Duodenal mucosa (tissue), 2 donors: ENCODE measurements around the gene LHFPL6.

ENCODE experiments used
- H3K27ac ChIP-seq: one replicate; pipeline ENCODE4 v1.7.0; 2013; ENCODE audit warnings: low read depth, low read length
- H3K27me3 ChIP-seq, 2 donors: one replicate each; pipeline ENCODE4 v1.7.0; 2013; ENCODE audit warnings: low read length in 2 of 2, control low read depth in 1 of 2; ENCODE audit not compliant: insufficient read depth in 2 of 2, control insufficient read depth in 1 of 2
- H3K36me3 ChIP-seq, 2 donors: one replicate each; pipeline ENCODE4 v1.7.0; 2013; ENCODE audit warnings: low read length in 2 of 2, control low read depth in 1 of 2; ENCODE audit not compliant: insufficient read depth in 2 of 2, control insufficient read depth in 1 of 2
- H3K4me1 ChIP-seq, 2 donors: one replicate each; pipeline ENCODE4 v1.7.0; 2013; ENCODE audit warnings: low read length in 2 of 2, control low read depth in 1 of 2; ENCODE audit not compliant: insufficient read depth in 2 of 2, control insufficient read depth in 1 of 2
- H3K4me3 ChIP-seq, 2 donors: one replicate each; pipeline ENCODE4 v1.7.0; 2013; ENCODE audit warnings: low read length in 2 of 2, low read depth in 1 of 2
- H3K9ac ChIP-seq, 2 donors: one replicate each; pipeline ENCODE4 v1.7.0; 2013; ENCODE audit warnings: low read length in 2 of 2, low read depth in 1 of 2
- H3K9me3 ChIP-seq, 2 donors: one replicate each; pipeline ENCODE4 v1.7.0; 2013; ENCODE audit warnings: low read length in 2 of 2, control low read depth in 1 of 2; ENCODE audit not compliant: control insufficient read depth in 1 of 2

Gene LHFPL6

DNA sequence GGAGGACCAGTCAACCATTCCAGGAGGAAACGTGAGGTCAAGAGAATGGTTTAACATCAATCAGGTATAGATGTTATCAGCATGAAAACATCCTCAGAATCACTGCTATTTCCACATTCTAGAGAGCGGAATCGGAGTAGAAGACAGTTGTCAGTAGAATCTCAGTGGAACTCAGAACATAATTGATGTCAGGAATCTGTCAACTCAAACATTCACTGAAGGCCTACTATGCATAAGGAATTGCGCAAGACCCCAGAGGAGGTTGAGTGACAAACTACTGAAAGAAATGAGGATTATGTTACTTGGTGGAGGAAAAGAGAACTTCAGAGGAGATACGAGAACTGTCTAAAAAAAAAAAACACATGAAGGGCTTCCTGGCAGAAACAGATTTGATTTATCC, 97.8 kb downstream of the LHFPL6 start:
- H3K9me3 ChIP-seq, result no peaks in the 10 kb centered on the region
- no peak overlapping the region for H3K4me3 ChIP-seq
- no peaks in the 10 kb centered on the region for H3K36me3 ChIP-seq
- no peak overlapping the region for H3K27ac ChIP-seq
- no peaks in the 10 kb centered on the region for H3K4me1 ChIP-seq
- no peaks in the 10 kb centered on the region for H3K27me3 ChIP-seq
- H3K9ac ChIP-seq, result no peak overlapping the region

GRCh38 chr13:39503048-39503447, 99.9 kb downstream of the LHFPL6 start:
- Histone ChIP-seq H3K4me3 (no peak overlapping the region), H3K27ac (no peak overlapping the region), H3K9ac (no peak overlapping the region), H3K9me3 (no peaks in the 10 kb centered on the region), H3K4me1 (no peaks in the 10 kb centered on the region), H3K36me3 (no peaks in the 10 kb centered on the region), H3K27me3 (no peaks in the 10 kb centered on the region)

- no peaks in the 10 kb centered on the region for H3K4me1 ChIP-seq
- H3K27ac ChIP-seq, result no peak overlapping the region
These were observed 101.2 kb downstream of the LHFPL6 start for GRCh38 chr13:39501702-39502324.

GRCh38 chr13:39499604-39500003, 103.4 kb downstream of the LHFPL6 start:
- H3K4me1 ChIP-seq, result no peaks in the 10 kb centered on the region

More at GRCh38 chr13:39501702-39502324, 101.2 kb downstream of the LHFPL6 start:
- Histone ChIP-seq H3K9ac (no peak overlapping the region), H3K36me3 (no peaks in the 10 kb centered on the region), H3K27me3 (no peaks in the 10 kb centered on the region), H3K9me3 (no peaks in the 10 kb centered on the region), H3K4me3 (no peak overlapping the region)

GRCh38 chr13:39498471-39499114, 104.4 kb downstream of the LHFPL6 start:
- H3K4me3 ChIP-seq, result no peak overlapping the region
- no peaks in the 10 kb centered on the region for H3K36me3 ChIP-seq
- no peaks in the 10 kb centered on the region for H3K4me1 ChIP-seq
- H3K9ac ChIP-seq, result no peak overlapping the region
- H3K27ac ChIP-seq, result no peak overlapping the region
- H3K27me3 ChIP-seq, result no peaks in the 10 kb centered on the region
- no peaks in the 10 kb centered on the region for H3K9me3 ChIP-seq

More at GRCh38 chr13:39499604-39500003, 103.4 kb downstream of the LHFPL6 start:
- Histone ChIP-seq H3K36me3 (no peaks in the 10 kb centered on the region), H3K27ac (no peak overlapping the region), H3K9ac (no peak overlapping the region), H3K4me3 (no peak overlapping the region), H3K9me3 (no peaks in the 10 kb centered on the region), H3K27me3 (no peaks in the 10 kb centered on the region)

DNA sequence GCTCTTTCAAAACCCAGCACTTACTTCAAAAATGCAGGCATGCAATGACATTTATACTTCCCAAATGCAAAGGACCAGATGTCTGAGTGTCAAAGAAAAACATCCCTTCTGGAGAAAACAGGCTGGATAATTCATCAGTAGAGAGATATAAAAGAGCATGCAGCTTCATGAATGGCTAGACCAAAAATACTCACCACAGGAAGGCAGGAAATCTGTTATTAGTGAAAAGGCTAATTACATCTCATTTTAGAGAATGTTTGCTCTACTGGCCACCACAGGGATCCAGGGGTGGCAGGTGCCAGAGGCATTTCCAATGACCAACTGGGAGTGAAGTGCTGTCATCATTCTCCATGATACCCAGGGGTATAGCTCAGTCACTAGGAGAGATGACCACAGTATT, 106.5 kb downstream of the LHFPL6 start:
- no peaks in the 10 kb centered on the region for H3K9me3 ChIP-seq
- no peaks in the 10 kb centered on the region for H3K4me1 ChIP-seq
- H3K27me3 ChIP-seq, result no peaks in the 10 kb centered on the region
- H3K27ac ChIP-seq, result no peak overlapping the region
- H3K36me3 ChIP-seq, result no peaks in the 10 kb centered on the region
- H3K9ac ChIP-seq, result no peak overlapping the region
- no peak overlapping the region for H3K4me3 ChIP-seq

DNA sequence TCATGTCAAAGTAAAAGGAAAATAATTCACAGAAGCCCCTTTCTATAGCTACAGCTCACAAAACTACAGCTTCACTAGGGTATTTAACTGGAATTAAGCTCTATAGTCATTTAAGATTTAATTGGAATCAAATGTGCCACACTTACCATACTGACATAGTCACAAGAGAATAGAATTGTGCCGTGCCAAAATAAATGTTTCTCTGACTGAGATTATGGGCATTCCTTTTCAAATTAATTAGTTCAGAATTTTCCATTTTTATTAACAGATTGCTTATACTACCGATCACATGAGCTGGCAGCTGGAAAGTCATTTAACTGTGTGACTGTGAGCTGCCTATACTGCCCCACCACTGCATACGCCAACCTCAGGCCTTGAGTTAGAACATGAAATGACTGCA, 108.4 kb downstream of the LHFPL6 start:
- Histone ChIP-seq H3K27me3 (no peaks in the 10 kb centered on the region), H3K4me1 (no peaks in the 10 kb centered on the region), H3K9ac (no peak overlapping the region), H3K9me3 (no peaks in the 10 kb centered on the region), H3K36me3 (no peaks in the 10 kb centered on the region), H3K4me3 (no peak overlapping the region), H3K27ac (no peak overlapping the region)

DNA sequence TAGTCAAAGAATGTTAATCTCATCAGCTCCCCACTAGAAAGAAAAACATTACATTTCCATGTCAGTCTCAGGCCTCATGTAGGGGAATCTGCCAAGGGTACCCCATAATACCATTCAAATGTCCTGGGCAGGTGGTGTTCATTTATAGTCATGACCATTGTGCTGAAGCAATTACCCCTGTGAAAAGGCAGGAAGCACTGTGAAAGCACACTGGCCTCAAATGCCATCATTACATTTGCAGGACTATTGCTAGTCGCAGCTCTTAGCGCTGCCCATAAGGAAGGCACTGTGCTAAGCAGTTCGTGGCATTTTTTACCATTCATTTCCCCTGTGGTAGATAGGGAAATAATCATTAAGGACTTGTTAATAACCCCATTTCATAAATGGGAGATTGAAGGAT, 109.0 kb downstream of the LHFPL6 start:
- Histone ChIP-seq H3K27ac (no peak overlapping the region), H3K4me3 (no peak overlapping the region), H3K36me3 (no peaks in the 10 kb centered on the region), H3K4me1 (no peaks in the 10 kb centered on the region), H3K27me3 (no peaks in the 10 kb centered on the region), H3K9ac (no peak overlapping the region), H3K9me3 (no peaks in the 10 kb centered on the region)

- Histone ChIP-seq H3K36me3 (no peaks in the 10 kb centered on the region), H3K27me3 (no peaks in the 10 kb centered on the region), H3K4me3 (no peak overlapping the region), H3K9ac (no peak overlapping the region), H3K27ac (no peak overlapping the region), H3K4me1 (no peaks in the 10 kb centered on the region), H3K9me3 (no peaks in the 10 kb centered on the region)
These were observed 112.9 kb downstream of the LHFPL6 start for GRCh38 chr13:39490136-39490535.

GRCh38 chr13:39486758-39487157, 116.2 kb downstream of the LHFPL6 start:
- Histone ChIP-seq H3K27ac (no peak overlapping the region), H3K4me3 (no peak overlapping the region), H3K9me3 (no peaks in the 10 kb centered on the region), H3K9ac (no peak overlapping the region), H3K27me3 (no peaks in the 10 kb centered on the region), H3K4me1 (no peaks in the 10 kb centered on the region), H3K36me3 (no peaks in the 10 kb centered on the region)
